SK-N-MC (cell line): ENCODE data around the gene FHOD3.

Source experiments
- EZH2 ChIP-seq: fragments of 200-600 bp; sonication (generic); IDR thresholded peaks from one replicate; pipeline ENCODE4 v1.6.1; 2017; ENCODE audit warnings: antibody characterized with exemption
- POLR2AphosphoS5 ChIP-seq: IDR thresholded peaks from 2 replicates; pipeline ENCODE4 v1.6.1; 2012; ENCODE audit warnings: mild to moderate bottlenecking, low read depth, low read length, borderline replicate concordance

DNA sequence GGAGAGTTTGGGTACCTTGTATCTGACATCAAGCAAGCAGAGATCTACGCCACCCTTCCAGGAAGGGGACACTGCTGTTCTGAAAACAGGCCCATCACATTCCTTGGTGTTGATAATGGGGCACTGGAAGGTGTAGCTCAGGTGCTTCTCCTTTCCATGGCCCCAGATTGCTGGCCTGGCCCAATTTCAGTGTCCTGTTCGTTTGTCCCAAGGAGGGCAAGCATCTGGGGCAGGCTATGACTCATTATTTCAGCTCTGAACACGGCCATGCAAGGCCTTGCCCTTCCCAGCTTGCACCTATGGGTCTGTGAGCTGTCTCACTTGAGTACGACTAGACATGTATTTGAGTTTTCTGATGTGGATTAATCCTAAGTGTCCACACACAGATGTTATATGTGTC, 101.5 kb downstream of the FHOD3 start:
- no peak for TF ChIP-seq EZH2
- no peak for TF ChIP-seq POLR2AphosphoS5
